Renal pelvis (tissue), 4 donors: ENCODE results near the gene VOPP1. TPM values are rescaled to one million over a fixed set of nuclear protein-coding genes. Genes with fewer than 3 reads are reported as not detected.
"Not testable (repeated sequence)": the region's sequence is repeated elsewhere in the genome, so short reads cannot be mapped to it uniquely, and the experiment has no call there.

Experiments
- DNase-seq: peaks from one replicate; pipeline ENCODE4 v3.0.0-alpha.2; 2013
- polyA plus RNA-seq, 3 donors: library from polyadenylated mRNA; unstranded; fragments of 120-200 nt; gene quantifications; one replicate each; pipeline ENCODE4 v1.2.1, GENCODE V29; 2013; ENCODE audit not compliant: insufficient read length in 3 of 3

VOPP1 gene
- polyA plus RNA-seq, 3 donors: 57.0 to 63.1 (median 59.8) TPM

DNA sequence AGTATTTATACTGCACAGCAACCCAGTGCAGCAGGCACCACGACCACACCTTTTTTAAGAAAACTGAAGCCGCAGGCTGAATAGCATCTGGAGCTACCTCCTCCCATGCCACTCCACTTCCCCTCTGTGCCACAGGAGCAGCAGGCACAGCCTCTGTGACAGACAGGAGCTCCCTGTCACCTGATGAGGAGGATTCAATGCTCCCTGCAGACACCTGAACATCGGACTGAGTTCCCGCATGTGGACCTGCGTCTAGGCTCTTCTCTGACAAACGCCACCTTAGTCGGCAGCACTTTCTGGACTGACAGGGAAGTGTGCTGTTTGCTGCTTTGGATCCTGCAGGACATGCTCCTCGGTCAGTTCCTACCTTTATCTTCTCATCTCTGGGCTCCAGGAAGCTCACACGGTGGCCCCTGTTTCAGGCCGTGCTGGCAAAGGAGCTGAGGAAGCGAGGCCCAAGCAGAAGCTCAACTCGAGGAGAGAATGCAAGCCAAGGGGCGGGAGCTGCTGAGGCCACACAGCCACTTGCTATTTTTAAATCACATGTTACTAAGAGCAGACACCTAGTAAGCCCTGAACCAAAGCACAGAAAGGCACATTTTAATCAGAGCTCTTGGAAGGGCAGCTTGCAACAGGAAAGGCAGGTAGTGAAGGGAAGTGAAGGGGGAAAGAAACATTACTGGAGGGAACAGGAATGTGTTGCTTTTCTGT lies 56.6 kb downstream of the VOPP1 start:
- no peak for DNase-seq

DNA sequence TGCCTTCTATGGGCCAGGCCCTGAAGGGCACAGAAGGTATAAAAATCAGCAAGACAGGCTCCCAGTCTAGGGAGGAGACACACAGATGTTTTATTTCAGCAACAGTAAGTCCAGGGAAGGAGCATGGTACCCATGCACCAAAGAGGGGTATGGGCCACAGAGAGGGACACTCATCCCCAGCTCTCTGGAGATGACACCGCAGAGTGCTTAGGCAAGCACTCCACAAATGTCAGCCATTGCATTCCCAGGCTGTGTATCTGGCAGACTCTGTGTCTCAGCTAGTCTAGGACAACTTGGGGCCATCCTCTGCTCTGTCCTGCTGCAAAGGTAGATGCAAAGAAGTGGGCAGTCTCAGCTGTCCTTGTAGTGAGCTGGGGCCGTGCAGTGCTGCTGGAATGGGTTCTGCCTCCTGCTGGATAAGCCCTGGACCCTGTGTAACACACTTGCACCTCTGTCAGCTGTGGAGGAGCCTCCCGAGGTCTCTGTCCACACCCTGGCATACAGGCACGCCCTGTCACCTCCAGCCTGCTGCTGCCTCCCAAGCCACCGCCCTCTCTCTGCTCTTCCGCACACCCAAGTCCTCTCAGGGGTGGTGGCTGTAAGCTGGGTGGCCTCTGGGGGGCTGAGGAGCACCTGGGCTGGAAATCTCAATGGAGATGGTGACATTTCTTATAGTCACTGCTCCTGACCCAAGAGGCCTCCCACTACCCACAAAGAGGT lies 57.6 kb downstream of the VOPP1 start:
- no peak for DNase-seq

DNA sequence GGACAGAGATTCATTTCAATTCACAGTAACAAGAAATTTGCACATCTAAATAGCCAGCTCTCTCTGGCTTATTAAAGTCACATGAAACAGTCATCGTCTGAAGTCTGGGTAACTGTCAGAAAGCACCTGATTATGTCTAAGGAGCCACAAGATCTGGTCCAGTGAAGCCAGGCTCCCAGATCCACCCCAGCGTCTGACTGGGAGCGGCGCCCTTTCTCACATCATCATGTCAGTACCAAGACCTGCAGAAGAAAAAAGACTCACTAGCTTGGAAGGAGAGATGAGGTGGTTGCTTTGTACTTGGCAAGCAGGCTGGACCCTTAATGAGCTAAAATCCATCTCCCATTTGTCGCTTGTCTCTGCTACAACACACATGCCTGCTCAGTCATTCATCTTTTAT lies 58.4 kb downstream of the VOPP1 start:
- no peak for DNase-seq

DNA sequence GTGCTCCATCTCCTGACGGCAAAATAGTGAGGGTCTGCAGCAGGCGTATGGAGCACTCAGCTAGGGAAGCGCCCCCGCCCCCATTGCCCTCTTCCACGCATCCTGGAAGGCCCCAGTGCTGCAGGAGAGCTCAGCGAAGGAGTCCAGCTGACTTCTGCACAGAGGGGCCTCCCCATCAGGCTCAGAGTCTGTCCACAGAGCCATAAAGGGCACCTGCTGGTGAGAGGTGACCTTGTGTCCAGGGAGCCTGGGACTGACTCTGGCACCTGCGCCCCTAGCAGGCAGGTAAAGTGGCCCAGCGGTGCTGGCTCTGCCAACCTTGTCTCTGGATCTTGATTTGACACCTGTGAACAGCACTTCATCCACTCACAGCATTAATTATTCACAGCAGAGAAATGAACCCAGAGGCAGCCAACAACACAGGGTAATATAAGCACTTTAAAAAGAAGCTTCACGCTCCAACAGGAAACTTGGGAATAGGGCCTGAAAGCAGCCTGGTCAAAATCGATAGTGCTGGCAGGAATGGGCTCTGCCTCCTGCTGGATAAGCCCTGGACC lies 59.6 kb downstream of the VOPP1 start:
- DNase-seq: no peak

DNA sequence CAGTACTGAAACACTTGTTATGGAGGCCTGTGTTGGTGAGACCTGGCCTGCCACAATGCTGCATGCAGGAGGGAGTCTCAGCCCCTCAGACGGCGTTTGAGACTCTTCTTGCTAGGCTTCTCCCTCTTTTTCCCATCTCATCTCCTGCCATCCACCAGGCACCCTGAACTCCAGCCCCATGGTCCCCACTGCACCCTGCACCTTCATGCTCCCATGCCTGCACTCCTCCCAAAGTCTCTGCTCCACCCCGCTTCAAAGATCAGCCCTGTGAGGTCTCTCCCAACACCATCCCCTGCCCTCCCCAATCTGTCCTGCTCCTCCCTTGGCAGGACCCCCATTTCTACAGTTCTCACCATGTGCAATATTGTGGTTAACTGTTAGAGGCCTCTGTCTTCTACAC lies 61.7 kb downstream of the VOPP1 start:
- no peak for DNase-seq

DNA sequence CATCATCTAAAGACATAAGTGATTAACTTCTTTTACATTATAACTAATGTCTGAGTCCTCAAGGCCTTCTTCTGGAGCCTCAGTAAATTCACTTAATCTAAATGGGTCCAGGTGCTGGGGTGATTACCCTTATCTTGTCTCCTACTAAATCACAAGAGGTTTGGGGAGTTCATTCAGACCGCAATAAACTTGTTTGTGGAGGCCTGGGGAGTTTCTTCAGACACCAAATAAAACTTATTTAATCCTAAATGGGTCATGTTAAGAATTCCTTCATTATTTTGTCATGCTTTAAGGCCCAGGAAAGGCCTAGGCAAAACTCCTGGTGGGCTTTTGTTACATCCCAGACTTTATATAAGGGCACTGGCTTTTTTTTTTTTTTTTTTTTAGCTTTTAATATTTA lies 62.1 kb downstream of the VOPP1 start:
- DNase-seq: not testable (repeated sequence)

DNA sequence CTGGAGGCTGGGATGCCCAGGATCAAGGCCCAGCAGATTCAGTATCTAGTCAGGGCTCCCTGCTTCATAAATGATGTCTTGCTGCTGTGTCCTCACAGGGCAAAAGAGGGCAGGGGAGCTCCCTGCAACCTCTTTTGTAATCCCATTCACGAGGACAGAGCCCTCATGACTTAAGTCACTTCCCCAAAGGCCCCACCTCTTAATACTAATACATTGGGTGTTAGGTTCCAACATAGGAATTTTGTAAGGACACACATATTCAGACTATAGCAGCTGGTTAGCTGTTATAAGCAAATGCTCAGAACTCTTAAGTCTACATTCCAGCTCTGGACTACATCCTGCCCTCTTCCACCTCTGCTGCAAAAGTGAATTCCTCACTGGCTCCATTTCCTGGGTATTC lies 63.0 kb downstream of the VOPP1 start:
- DNase-seq: no peak

DNA sequence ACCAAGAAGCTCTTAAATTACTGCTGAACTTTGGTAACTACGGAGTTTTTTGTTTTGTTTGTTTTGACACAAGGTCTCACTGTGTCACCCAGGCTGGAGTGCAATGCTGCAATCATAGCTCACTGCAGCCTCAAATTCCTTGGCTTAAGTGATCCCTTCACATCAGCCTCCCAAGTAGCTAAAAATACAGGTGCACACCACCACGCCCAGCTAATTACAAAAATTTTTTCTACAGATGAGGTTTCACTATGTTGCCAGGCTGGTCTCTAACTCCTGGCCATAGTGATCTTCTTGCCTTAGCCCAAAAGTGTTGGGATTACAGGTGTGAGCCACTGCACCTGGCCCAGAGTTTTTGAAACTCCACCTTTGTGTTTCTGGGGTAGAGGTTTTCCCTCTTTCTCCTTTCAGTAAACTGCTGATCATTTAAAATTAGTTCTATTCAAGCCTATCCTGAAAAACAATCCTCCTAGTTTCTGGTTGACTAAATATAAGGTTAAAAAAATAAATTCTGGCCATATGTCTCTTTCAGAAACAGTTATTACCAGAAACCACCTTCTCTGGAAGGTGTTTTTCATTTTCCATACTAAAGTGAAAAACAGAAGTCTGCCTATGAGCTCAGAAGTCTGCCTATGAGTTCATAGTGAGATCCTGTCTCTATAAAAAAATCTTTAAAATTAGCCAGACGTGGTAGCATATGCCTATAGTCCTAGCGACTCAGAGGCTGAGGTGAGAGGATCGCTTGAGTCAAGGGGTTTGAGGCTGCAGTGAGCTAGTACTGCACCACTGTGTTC lies 63.9 kb downstream of the VOPP1 start:
- DNase-seq: no peak

DNA sequence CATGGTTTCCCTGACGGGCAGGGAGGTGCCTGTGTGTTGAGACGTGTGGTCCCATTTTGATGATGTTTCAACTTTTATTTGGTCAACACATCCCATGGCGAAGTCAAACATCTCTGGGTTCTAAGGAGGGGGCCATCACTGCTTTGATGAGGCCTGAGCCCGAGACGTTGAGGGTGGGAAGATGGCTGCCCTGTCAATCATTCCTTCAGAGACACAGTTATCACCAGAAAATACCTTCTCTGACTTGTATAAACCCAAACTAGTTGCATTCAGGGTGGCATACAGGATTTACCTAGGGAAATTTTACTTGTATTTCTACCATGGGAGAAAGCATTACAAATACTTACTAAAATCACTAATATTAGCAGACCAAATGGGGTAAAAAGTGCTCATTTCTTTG lies 64.6 kb downstream of the VOPP1 start:
- no peak for DNase-seq

DNA sequence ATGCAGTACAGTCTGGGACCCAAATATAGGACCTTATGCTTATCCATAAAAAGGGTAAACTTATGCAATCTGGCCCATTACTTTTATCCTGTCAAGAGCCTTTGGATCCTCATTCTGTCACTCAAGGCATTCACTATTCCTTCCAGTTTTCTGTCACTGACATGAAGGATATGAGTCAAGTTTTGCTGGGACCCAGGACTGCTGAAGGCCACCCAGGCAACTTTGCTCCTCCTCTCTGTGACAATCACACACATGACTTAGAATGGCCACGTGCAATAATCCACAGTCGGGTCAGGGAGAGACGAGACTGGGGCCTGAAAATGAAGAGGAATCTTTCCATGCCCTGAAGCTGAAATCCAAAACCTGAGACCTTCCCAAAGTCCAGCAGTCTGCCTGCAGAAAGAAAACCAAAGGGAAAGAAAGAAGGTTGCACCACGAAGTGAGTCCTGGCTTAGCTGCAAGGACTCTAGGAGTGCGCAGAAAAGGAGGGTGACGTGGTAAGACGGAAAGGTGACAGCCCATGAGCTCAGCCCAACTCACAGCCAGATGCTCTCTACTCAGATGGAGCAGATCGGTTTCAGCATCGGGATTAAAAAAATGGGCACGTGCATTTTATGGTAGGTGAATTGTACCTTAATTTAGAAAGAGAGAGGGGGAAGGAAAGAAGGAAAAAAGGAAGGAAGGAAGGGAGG lies 67.2 kb downstream of the VOPP1 start:
- DNase-seq: no peak

DNA sequence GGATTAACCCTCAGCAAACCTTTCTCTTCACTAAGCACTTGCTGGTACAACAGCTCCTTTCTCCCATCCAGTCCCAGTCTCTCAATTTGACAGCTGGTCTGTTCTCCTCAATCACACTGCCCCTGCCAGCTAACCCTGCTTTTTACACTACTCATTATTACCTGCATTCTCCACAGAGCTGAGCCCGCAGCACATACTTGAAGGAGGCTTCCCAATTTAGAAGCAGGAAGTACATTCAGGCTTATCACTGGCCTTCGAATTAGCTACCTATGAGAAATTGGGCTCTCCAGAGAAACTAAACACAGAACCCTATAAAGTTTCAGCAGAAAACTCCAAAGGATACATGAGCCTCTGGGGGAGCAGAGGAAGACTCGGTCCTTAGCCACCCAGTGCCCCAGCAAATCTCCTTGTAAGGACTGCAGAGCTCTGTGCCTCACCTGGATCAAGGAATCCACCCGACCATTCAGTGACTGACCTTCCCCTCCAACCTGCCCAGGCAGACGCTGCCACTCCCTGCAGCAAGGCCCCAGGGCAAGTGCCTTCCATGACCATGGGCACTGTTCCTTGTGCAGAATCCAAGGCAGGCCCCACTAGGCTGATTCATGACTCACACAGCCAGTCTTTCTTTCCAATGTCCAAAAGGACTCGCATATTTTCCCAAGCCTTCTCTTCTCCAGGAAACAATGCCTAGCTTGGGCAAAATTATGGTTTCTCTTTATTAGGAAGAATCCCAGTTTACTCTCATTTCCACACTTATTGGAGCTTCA lies 68.0 kb downstream of the VOPP1 start:
- DNase-seq: no peak

DNA sequence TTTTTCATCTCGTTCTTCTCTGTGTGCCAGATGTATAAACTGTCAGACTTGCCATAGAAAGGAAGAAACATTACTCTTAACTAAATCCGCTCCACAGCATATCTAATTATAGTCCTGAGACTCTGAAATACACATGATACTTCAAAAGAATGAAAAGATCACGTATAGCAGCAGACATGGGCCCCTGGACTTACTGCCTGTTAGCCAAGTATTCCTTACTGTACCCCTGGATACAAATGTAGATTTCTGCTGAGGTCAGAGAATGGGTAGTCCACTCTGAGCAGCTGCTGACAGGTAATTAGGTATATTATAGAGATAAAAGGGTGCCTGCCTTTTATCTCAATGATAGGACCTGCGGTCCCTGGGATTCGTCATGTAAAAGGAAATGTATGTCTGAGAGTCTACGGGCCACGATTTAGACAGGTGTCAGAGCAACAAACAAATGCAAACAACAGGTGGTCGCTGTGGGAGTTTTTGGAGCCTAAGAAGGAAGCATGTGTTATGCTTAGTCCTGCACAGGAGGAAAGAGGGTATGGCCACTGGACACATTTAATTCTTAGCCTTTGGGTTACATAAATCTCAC lies 69.4 kb downstream of the VOPP1 start:
- no peak for DNase-seq

DNA sequence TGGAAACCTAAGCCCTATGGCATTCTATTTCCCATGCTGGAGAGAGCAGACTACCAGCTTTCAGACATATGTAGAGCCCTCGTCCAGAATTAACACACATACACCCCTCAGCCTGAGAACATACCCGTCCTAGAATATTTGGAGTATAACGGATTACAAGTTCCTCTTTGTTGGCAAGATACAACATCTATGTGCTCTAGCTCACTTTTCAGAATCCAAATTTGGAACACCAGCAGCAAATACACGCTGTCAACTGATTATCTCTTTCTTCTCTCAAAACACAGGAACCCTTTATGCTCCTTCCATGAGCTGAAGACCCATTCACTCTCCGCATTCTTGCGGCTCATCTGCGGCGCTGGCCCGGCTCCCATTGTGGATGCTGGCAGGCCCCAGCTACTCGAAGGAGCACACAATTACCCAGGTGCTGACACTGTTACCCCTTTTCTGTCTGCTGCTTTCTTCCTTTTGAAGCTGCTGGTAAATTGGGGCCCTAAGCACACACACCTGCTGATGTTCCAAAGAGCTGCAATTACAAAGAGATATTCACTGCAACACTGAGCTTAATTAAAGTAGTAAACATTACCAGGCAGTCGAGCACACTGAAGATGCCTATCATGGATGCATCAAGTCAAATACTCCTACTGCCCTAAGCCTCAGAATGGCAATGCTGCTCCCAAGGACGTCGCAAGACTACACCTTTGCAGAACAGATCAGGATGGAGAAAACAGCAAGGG lies 70.0 kb downstream of the VOPP1 start:
- no peak for DNase-seq

DNA sequence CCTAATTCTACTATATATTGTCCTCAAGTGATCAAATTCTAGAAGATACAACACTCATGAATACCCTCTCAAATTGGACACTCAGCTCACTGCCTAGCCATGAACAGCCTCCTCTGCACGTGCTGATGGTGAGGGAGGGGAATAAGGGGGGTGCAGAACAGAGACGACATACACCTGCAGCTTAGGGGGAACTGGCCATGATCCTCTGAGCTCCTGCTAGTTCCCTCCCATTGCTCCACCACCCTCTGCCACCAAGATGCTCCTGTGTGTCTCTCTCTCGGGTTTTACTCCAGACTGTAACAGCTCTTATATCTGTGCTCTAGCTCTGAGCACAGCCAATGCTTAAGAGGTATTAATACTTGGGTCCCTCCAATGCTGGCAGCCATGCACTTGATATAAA lies 70.7 kb downstream of the VOPP1 start:
- DNase-seq: no peak

DNA sequence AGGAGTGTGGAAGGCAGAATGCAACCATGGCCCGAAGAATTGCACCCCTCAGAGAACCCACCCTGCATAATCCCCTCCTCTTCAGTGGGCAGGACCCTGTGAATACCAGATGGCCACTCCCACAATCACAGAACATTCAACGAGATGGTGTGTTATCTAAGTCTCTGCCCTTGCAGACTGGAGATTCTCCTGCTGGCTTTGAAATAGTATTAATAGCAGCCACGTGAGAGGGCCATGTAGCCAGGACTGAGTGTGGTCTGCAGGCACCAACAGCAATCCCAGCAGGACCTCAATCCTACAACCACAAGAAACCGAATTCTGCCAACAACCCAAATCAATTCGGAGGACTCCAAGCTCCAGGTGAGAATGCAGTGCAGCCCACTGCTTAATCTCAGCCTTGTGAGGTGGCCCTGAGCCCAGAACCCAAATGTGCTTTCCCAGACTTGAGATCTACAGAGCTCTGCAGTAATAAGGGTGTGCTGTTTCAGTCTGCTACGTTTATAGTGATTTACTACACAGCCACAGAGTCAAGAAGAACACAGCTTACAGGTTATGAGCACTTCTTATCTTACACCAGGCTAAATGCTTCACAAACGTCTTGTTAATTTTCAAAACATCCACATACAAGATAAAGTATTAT lies 72.1 kb downstream of the VOPP1 start:
- no peak for DNase-seq

DNA sequence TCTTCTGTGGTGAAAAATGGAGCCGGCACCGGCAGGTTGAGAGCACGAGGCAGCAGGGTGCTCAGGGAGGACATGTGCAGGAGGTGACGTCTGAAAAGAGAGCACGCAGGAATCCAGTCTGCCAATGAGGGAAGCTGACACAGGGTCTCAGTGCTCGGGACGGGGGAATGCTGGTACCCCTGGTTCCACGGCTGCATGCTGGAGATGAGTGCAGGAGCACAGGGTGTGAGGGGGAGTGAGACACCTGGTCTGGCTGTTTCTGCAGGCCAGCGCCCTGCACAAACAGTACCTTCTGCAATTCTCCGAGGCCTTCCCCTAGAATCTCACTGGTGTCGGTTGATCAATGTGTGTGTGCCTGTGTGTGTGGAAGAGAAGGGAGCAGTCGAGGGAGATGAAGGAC lies 72.7 kb downstream of the VOPP1 start:
- DNase-seq: no peak

DNA sequence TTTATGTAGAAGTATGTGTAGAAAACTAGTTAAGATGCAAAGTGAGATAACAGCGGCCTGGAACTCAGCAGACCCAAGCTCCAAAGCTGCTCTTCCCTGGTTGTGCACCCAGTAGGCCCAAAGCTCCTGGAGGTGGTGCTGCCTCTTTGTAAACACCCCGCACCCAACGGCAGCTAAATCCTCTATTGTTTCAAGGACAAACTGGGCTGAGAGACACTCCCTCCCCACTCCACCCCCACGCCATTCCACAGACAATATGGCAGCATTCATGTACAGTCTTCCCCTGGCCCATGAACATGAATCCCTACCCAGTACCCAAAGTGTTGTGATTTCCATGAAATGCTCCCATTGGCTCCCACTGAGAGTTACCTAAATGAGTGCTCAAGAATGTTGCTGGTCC lies 73.5 kb downstream of the VOPP1 start:
- DNase-seq: no peak

DNA sequence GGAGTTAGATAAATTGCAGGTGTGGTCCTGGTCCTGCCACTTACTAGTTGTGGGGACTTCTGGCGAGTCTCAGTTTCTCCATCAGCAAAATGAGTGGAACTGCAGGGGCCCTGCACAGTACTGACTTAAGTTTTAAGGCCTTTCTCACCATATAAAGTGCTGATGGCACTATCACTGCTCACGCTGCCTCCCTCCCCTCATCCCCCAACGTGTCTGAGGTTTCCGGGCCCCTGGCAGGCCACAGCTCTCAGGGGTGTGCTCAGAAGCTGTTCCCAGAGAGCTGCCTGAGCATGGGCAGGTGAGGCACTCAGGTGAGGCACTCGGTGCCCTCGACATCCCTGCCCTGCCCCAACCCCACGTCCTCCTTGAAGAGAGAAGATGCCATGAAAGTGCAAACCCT lies 74.2 kb downstream of the VOPP1 start:
- DNase-seq: no peak

DNA sequence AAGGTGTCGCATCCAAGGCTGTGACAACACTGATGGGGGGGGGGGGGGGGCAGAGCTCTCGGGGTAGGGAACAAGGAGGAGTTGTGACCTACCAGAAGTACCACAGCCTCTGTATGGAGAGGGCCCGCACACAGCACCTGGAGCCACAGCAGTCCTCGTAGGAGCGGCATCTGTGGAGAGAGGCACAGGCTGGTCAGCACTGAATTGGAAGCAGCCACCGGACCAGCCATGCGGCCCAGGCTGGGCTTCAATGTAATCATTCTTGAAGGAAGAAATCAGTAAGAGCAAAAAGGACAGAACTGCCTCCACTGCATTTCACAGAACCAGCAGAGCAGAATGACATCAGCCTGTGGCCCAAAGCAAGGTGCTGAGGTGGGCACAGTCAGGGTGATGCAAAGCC lies 74.8 kb downstream of the VOPP1 start:
- DNase-seq: no peak

DNA sequence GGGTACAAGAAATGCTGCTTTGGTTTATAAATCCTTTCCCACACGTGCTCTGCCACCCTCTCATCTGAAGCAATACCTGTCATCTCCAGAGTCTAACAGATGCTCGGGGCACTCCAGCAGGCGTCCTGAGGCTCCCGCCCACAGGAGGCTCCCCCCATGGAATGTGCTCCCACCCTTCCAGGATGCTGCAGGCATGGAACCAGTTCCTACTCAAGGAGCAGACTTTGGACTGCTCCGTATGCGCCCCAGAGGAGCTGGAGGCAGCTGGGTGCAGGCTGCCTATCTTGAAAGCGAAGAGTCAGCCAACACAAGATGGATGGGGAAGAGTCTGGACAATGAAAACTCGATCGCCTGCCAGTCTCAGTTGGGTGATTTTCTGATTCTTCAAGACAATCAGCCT lies 75.4 kb downstream of the VOPP1 start:
- DNase-seq: no peak
